Keratinocyte (primary cell): ENCODE results near the gene SLC30A3. TPM values are rescaled to one million over a fixed set of nuclear protein-coding genes. Genes with fewer than 3 reads are reported as not detected.

Experiments used
- DNase-seq: peaks from one replicate; pipeline ENCODE4 v3.0.0-alpha.2; 2011; ENCODE audit warnings: low read depth, missing footprints, low spot score
- FAIRE-seq: peaks from 2 replicates; lab custom pipeline; 2011; peaks lifted over from hg19 to GRCh38; lab: Jason Lieb, UNC
- H2AFZ ChIP-seq: 2 replicates; pipeline ENCODE4 v1.6.0; 2012; ENCODE audit warnings: low read length, control low read depth, inconsistent platforms; ENCODE audit not compliant: control insufficient read depth
- H3K27ac ChIP-seq: 2 replicates; pipeline ENCODE4 v1.5.1; 2011; ENCODE audit warnings: low read length; ENCODE audit not compliant: control insufficient read depth, insufficient read depth
- H3K27me3 ChIP-seq: 3 replicates; pipeline ENCODE4 v1.6.0; 2011; ENCODE audit warnings: low read length; ENCODE audit not compliant: control insufficient read depth, insufficient read depth; ENCODE audit errors: extremely low read depth
- H3K36me3 ChIP-seq, 2 experiments: 2 replicates in 1 of 2; 3 replicates in 1 of 2; pipeline ENCODE4 v1.5.1; 2011; ENCODE audit warnings: low read length in 2 of 2, mild to moderate bottlenecking in 1 of 2; ENCODE audit not compliant: control insufficient read depth in 2 of 2, insufficient read depth in 2 of 2; ENCODE audit errors: extremely low read depth in 1 of 2
- H3K4me1 ChIP-seq: 3 replicates; pipeline ENCODE4 v1.5.1; 2011; ENCODE audit warnings: low read length; ENCODE audit not compliant: control insufficient read depth, insufficient read depth; ENCODE audit errors: extremely low read depth
- H3K4me2 ChIP-seq: 3 replicates; pipeline ENCODE4 v1.6.0; 2011; ENCODE audit warnings: low read depth, low read length; ENCODE audit not compliant: control insufficient read depth, insufficient read depth; ENCODE audit errors: extremely low read depth
- H3K4me3 ChIP-seq, 3 experiments: fragments of 200-600 bp in 1 of 3; sonication (generic) in 1 of 3; 2 replicates in 2 of 3; 3 replicates in 1 of 3; pipeline ENCODE4 v1.5.1; 2011 to 2016; ENCODE audit warnings: low read length in 3 of 3, mild to moderate bottlenecking in 3 of 3, control low read depth in 2 of 3, inconsistent platforms in 1 of 3, low read depth in 1 of 3, mixed read lengths in 1 of 3, mixed run types in 1 of 3, moderate library complexity in 1 of 3; ENCODE audit not compliant: control insufficient read depth in 2 of 3, insufficient read depth in 2 of 3; ENCODE audit errors: extremely low read depth in 1 of 3
- H3K79me2 ChIP-seq: 2 replicates; pipeline ENCODE4 v1.6.0; 2012; ENCODE audit warnings: low read length; ENCODE audit not compliant: control insufficient read depth, insufficient read depth
- H3K9ac ChIP-seq: 3 replicates; pipeline ENCODE4 v1.6.0; 2011; ENCODE audit warnings: low read length; ENCODE audit not compliant: control insufficient read depth, insufficient read depth; ENCODE audit errors: extremely low read depth
- H3K9me1 ChIP-seq: 3 replicates; pipeline ENCODE4 v1.6.0; 2011; ENCODE audit warnings: low read length; ENCODE audit not compliant: control insufficient read depth, insufficient read depth; ENCODE audit errors: extremely low read depth
- H3K9me3 ChIP-seq: 2 replicates; pipeline ENCODE4 v1.5.1; 2012; ENCODE audit warnings: low read depth, low read length; ENCODE audit not compliant: control insufficient read depth
- H4K20me1 ChIP-seq: 3 replicates; pipeline ENCODE4 v1.6.0; 2011; ENCODE audit warnings: low read length; ENCODE audit not compliant: control insufficient read depth, insufficient read depth; ENCODE audit errors: extremely low read depth
- CTCF ChIP-seq, 3 experiments: IDR thresholded peaks in 1 of 3; conservative IDR thresholded peaks in 1 of 3; optimal IDR thresholded peaks in 1 of 3; 2 replicates in 2 of 3; 3 replicates in 1 of 3; pipeline versions ENCODE3 to v1.5.1; 2011; ENCODE audit warnings: low read length in 3 of 3, mild to moderate bottlenecking in 3 of 3, moderate library complexity in 2 of 3, control low read depth in 1 of 3, inconsistent platforms in 1 of 3; ENCODE audit not compliant: insufficient read depth in 2 of 3; ENCODE audit errors: extremely low read depth in 1 of 3
- EZH2 ChIP-seq: IDR thresholded peaks from one replicate; pipeline ENCODE4 v1.6.1; 2012; ENCODE audit warnings: inconsistent platforms, mild to moderate bottlenecking, low read length, moderate library complexity
- dilution Hi-C: fragments of 300-500 bp; cut with MboI; formaldehyde crosslinking; loops from one replicate; pipeline ENCODE4 v1.7.0; 2020; ENCODE audit warnings: low sequenced_read_pairs; ENCODE audit not compliant: extremely low pct_ligation_motif_present
- polyA plus RNA-seq, 5 experiments: library from polyadenylated mRNA; depleted of rRNA in 3 of 5; stranded (reverse) in 3 of 5; stranded (forward) in 1 of 5; unstranded in 1 of 5; fragments of >200 nt; gene quantifications; 1 replicate in 1 of 5; 2 replicates in 3 of 5; 3 replicates in 1 of 5; pipeline versions ENCODE4 v1.2.1 to v1.2.3, GENCODE V29; 2011 to 2012; ENCODE audit warnings: missing spikeins in 2 of 5, low read depth in 1 of 5, low replicate concordance in 1 of 5

SLC30A3 gene
- polyA plus RNA-seq, 1 donor (not counting 4 experiments of a cell fraction or from before 2014, with no cell fraction given): not detected

- Histone ChIP-seq H3K79me2 (no peaks in the 10 kb centered on the region), H3K4me1 (no peaks in the 10 kb centered on the region), H3K9me1 (no peaks in the 10 kb centered on the region), H2AFZ (no peak overlapping the region), H3K4me2 (no peak overlapping the region), H3K27ac (no peak overlapping the region), H3K4me3 (no peak overlapping the region), H3K27me3 (no peaks in the 10 kb centered on the region), H3K9me3 (no peaks in the 10 kb centered on the region), H3K36me3 (peaks cover 42 to 67% of the 10 kb centered on the region in 2 experiments), H4K20me1 (no peaks in the 10 kb centered on the region), H3K9ac (no peak overlapping the region)
- dilution Hi-C loops: no loop called here
- TF ChIP-seq EZH2: no peak
- no peak for TF ChIP-seq CTCF (optimal IDR thresholded peaks at IDR 0.05 in 1 of 3, IDR thresholded peaks at IDR 0.05 in 1 of 3, conservative IDR thresholded peaks at IDR 0.05 in 1 of 3; ENCODE audit: extremely low read depth in 1 of 3, insufficient read depth in 2 of 3, low read length in 3 of 3)
- no peak for DNase-seq
- no peak for FAIRE-seq
These were observed 20.9 kb downstream of the SLC30A3 start for GRCh38 chr2:27241761-27242613.

GRCh38 chr2:27240406-27240805 lies 22.4 kb downstream of the SLC30A3 start:
- no peaks in the 10 kb centered on the region for H3K9me1 ChIP-seq
- DNase-seq: no peak
- dilution Hi-C loops: no loop called here
- no peaks in the 10 kb centered on the region for H4K20me1 ChIP-seq
- no peak overlapping the region for H3K4me2 ChIP-seq
- H3K9ac ChIP-seq: no peak overlapping the region
- no peak for FAIRE-seq
- no peak overlapping the region for H2AFZ ChIP-seq
- H3K4me3 ChIP-seq: no peak overlapping the region
- peaks cover 48 to 74% of the 10 kb centered on the region in 2 experiments for H3K36me3 ChIP-seq
- no peaks in the 10 kb centered on the region for H3K79me2 ChIP-seq
- H3K4me1 ChIP-seq: no peaks in the 10 kb centered on the region
- no peak overlapping the region for H3K27ac ChIP-seq
- TF ChIP-seq CTCF (optimal IDR thresholded peaks at IDR 0.05 in 1 of 3, IDR thresholded peaks at IDR 0.05 in 1 of 3, conservative IDR thresholded peaks at IDR 0.05 in 1 of 3; ENCODE audit: extremely low read depth in 1 of 3, insufficient read depth in 2 of 3, low read length in 3 of 3) (no peak), EZH2 (no peak)
- H3K9me3 ChIP-seq: no peaks in the 10 kb centered on the region
- no peaks in the 10 kb centered on the region for H3K27me3 ChIP-seq
